Activated CD4-positive, alpha-beta T cell treated with anti-CD3 and anti-CD28 coated beads, Interleukin-2, amount 10 ng/mL, durations not matched to agents 7 days and 5 days (primary cell): Measurements from ENCODE around the gene TRAPPC2B. TPM values are rescaled to one million over a fixed set of nuclear protein-coding genes. Genes with fewer than 3 reads are reported as not detected.

ENCODE experiments used
- CTCF ChIA-PET: fragments of 350-600 bp; sonication (Branson Sonifier 250); formaldehyde crosslinking; loops from one replicate; lab custom pipeline; 2021; ENCODE audit warnings: antibody characterized with exemption; lab: Charles Lee
- POLR2A ChIA-PET: fragments of 350-600 bp; sonication (Branson Sonifier 250); formaldehyde crosslinking; loops from one replicate; lab custom pipeline; 2021; ENCODE audit warnings: antibody characterized with exemption; lab: Charles Lee
- DNase-seq: peaks from one replicate; pipeline ENCODE4 v3.0.0-alpha.2; 2020
- H3K27ac Mint-ChIP-seq: one replicate; pipeline ENCODE4 v1.8.0; 2021; ENCODE audit warnings: mild to moderate bottlenecking, moderate library complexity, mixed read lengths
- H3K27me3 Mint-ChIP-seq: one replicate; pipeline ENCODE4 v1.8.0; 2021; ENCODE audit warnings: mixed read lengths
- H3K36me3 Mint-ChIP-seq: one replicate; pipeline ENCODE4 v1.8.0; 2021; ENCODE audit warnings: low read depth, mixed read lengths
- H3K4me1 Mint-ChIP-seq: one replicate; pipeline ENCODE4 v1.8.0; 2021; ENCODE audit warnings: mixed read lengths
- H3K4me3 Mint-ChIP-seq: one replicate; pipeline ENCODE4 v1.8.0; 2021; ENCODE audit warnings: mild to moderate bottlenecking, moderate library complexity, mixed read lengths
- H3K9me3 Mint-ChIP-seq: one replicate; pipeline ENCODE4 v1.8.0; 2021; ENCODE audit warnings: mixed read lengths
- total RNA-seq, 2 experiments: library from RNA; stranded (reverse); gene quantifications; one replicate each; pipeline ENCODE4 v1.2.3, GENCODE V29; 2021

The TRAPPC2B gene
- total RNA-seq: 10 to 100 TPM in 1 of 2 experiments, 1 to 10 TPM in 1; 9.0 to 10.3 TPM

- POLR2A ChIA-PET: interaction anchor here (0.7 kb wide), 1 partner anchor 432 kb away, joined by 3 read pairs; no protein-coding TSS in a partner anchor
- H3K4me3 Mint-ChIP-seq: peak within 1 kb of the TSS; percentile 88
- H3K27ac Mint-ChIP-seq: peak within 1 kb of the TSS; percentile 98
- peaks cover 50% of the 10 kb centered on the region for H3K36me3 Mint-ChIP-seq
- H3K4me1 Mint-ChIP-seq: peaks cover 15% of the 10 kb centered on the region
- peak; percentile 99 for DNase-seq
- CTCF ChIA-PET: interaction anchor here (0.5 to 1.3 kb wide), 3 partner anchors 10 to 26 kb away, joined by 3 to 5 read pairs (median 3); partner anchors contain the start of gene ZNF548
- H3K9me3 Mint-ChIP-seq: peaks cover 31% of the 10 kb centered on the region
- no peaks in the 10 kb centered on the region for H3K27me3 Mint-ChIP-seq
Measured at GRCh38 chr19:57362997-57363687, at the start of gene TRAPPC2B, which contains the start of gene ZNF547. Gene TRAPPC2B, plus strand, starts transcription at chr19:57363551. Its CDS starts 1,283 bp downstream, at chr19:57364834. Gene ZNF547, plus strand, starts transcription at chr19:57363551. Its CDS starts 5,005 bp downstream, at chr19:57368556.

GRCh38 chr19:57314146-57314545 lies 49.2 kb upstream of the TRAPPC2B start:
- no peaks in the 10 kb centered on the region for H3K36me3 Mint-ChIP-seq
- H3K27me3 Mint-ChIP-seq: peaks cover 50% of the 10 kb centered on the region
- POLR2A ChIA-PET: no interaction called here
- no peaks in the 10 kb centered on the region for H3K4me1 Mint-ChIP-seq
- no peak for DNase-seq
- CTCF ChIA-PET: no interaction called here
- no peak overlapping the region for H3K4me3 Mint-ChIP-seq
- no peak overlapping the region for H3K27ac Mint-ChIP-seq
- peaks cover 32% of the 10 kb centered on the region for H3K9me3 Mint-ChIP-seq

- Mint-ChIP-seq H3K9me3 (peaks cover 24% of the 10 kb centered on the region), H3K4me1 (peaks cover 23% of the 10 kb centered on the region), H3K4me3 (no peak overlapping the region), H3K27me3 (peaks cover 50% of the 10 kb centered on the region), H3K36me3 (peaks cover 15% of the 10 kb centered on the region), H3K27ac (no peak overlapping the region)
- ChIA-PET CTCF (no interaction called here), POLR2A (no interaction called here)
- no peak for DNase-seq
Measured at GRCh38 chr19:57317503-57317902, 45.8 kb upstream of the TRAPPC2B start.

- H3K9me3 Mint-ChIP-seq: peaks cover 30% of the 10 kb centered on the region
- H3K36me3 Mint-ChIP-seq: peaks cover 35% of the 10 kb centered on the region
- POLR2A ChIA-PET: no interaction called here
- H3K27me3 Mint-ChIP-seq: peaks cover 36% of the 10 kb centered on the region
- H3K27ac Mint-ChIP-seq: peak overlapping the region; percentile 97
- peaks cover 29% of the 10 kb centered on the region for H3K4me1 Mint-ChIP-seq
- CTCF ChIA-PET: interaction anchor here (0.6 kb wide), 1 partner anchor 56 kb away, joined by 3 read pairs; no protein-coding TSS in a partner anchor
- DNase-seq: no peak
- H3K4me3 Mint-ChIP-seq: peak overlapping the region; percentile 85
Measured at GRCh38 chr19:57319869-57320179, 43.5 kb upstream of the TRAPPC2B start.

- CTCF ChIA-PET: interaction anchor here (0.6 kb wide), 1 partner anchor 56 kb away, joined by 3 read pairs; no protein-coding TSS in a partner anchor
- POLR2A ChIA-PET: no interaction called here
- peak; percentile 95 for DNase-seq
- peaks cover 26% of the 10 kb centered on the region for H3K9me3 Mint-ChIP-seq
- peaks cover 30% of the 10 kb centered on the region for H3K27me3 Mint-ChIP-seq
- H3K4me1 Mint-ChIP-seq: peaks cover 29% of the 10 kb centered on the region
- peaks cover 41% of the 10 kb centered on the region for H3K36me3 Mint-ChIP-seq
- H3K4me3 Mint-ChIP-seq: peak within 1 kb of the TSS; percentile 85
- peak within 1 kb of the TSS; percentile 97 for H3K27ac Mint-ChIP-seq
Measured at GRCh38 chr19:57320180-57321084, 42.9 kb upstream of the TRAPPC2B start, which contains the start of gene ZNF543. Gene ZNF543, plus strand, starts transcription at chr19:57320472. Its CDS starts 382 bp downstream, at chr19:57320854.

- CTCF ChIA-PET: interaction anchor here (1.1 kb wide), 1 partner anchor 1199 kb away, joined by 3 read pairs; no protein-coding TSS in a partner anchor
- no peak for DNase-seq
- H3K4me3 Mint-ChIP-seq: peak overlapping the region; percentile 85
- H3K9me3 Mint-ChIP-seq: peaks cover 23% of the 10 kb centered on the region
- POLR2A ChIA-PET: no interaction called here
- peaks cover 48% of the 10 kb centered on the region for H3K36me3 Mint-ChIP-seq
- H3K27me3 Mint-ChIP-seq: peaks cover 23% of the 10 kb centered on the region
- peak overlapping the region; percentile 97 for H3K27ac Mint-ChIP-seq
- peaks cover 29% of the 10 kb centered on the region for H3K4me1 Mint-ChIP-seq
Measured at GRCh38 chr19:57321116-57321515, 42.2 kb upstream of the TRAPPC2B start.

- Mint-ChIP-seq H3K27me3 (peaks cover 17% of the 10 kb centered on the region), H3K27ac (peak overlapping the region; percentile 97), H3K4me1 (peaks cover 29% of the 10 kb centered on the region), H3K36me3 (peaks cover 54% of the 10 kb centered on the region), H3K9me3 (peaks cover 19% of the 10 kb centered on the region), H3K4me3 (peak overlapping the region; percentile 85)
- DNase-seq: no peak
- POLR2A ChIA-PET: no interaction called here
- CTCF ChIA-PET: interaction anchor here (0.6 to 1.1 kb wide), 2 partner anchors 141 to 1198 kb away, joined by 3 read pairs; no protein-coding TSS in a partner anchor
Measured at GRCh38 chr19:57321751-57322150, 41.6 kb upstream of the TRAPPC2B start.

GRCh38 chr19:57324992-57325391 lies 38.4 kb upstream of the TRAPPC2B start:
- CTCF ChIA-PET: no interaction called here

GRCh38 chr19:57327993-57328392 lies 35.4 kb upstream of the TRAPPC2B start:
- Mint-ChIP-seq H3K27me3 (no peaks in the 10 kb centered on the region), H3K36me3 (peaks cover 81% of the 10 kb centered on the region), H3K9me3 (peaks cover 46% of the 10 kb centered on the region), H3K4me1 (peaks cover 2% of the 10 kb centered on the region), H3K4me3 (no peak overlapping the region), H3K27ac (no peak overlapping the region)
- DNase-seq: no peak
- CTCF ChIA-PET: no interaction called here
- POLR2A ChIA-PET: no interaction called here

More at GRCh38 chr19:57324992-57325391, 38.4 kb upstream of the TRAPPC2B start:
- no peak overlapping the region for H3K4me3 Mint-ChIP-seq
- DNase-seq: no peak
- peaks cover 25% of the 10 kb centered on the region for H3K4me1 Mint-ChIP-seq
- H3K9me3 Mint-ChIP-seq: peaks cover 42% of the 10 kb centered on the region
- POLR2A ChIA-PET: no interaction called here
- no peaks in the 10 kb centered on the region for H3K27me3 Mint-ChIP-seq
- H3K27ac Mint-ChIP-seq: no peak overlapping the region
- H3K36me3 Mint-ChIP-seq: peaks cover 85% of the 10 kb centered on the region

- no peak for DNase-seq
- no peak overlapping the region for H3K4me3 Mint-ChIP-seq
- H3K9me3 Mint-ChIP-seq: peaks cover 38% of the 10 kb centered on the region
- ChIA-PET POLR2A (no interaction called here), CTCF (no interaction called here)
- no peaks in the 10 kb centered on the region for H3K27me3 Mint-ChIP-seq
- peaks cover 44% of the 10 kb centered on the region for H3K36me3 Mint-ChIP-seq
- no peaks in the 10 kb centered on the region for H3K4me1 Mint-ChIP-seq
- H3K27ac Mint-ChIP-seq: no peak overlapping the region
Measured at GRCh38 chr19:57334191-57334590, 29.2 kb upstream of the TRAPPC2B start.

GRCh38 chr19:57338877-57339276 lies 24.5 kb upstream of the TRAPPC2B start:
- DNase-seq: no peak
- ChIA-PET POLR2A (interaction anchor here (0.6 kb wide), 1 partner anchor 16 kb away, joined by 3 read pairs; no protein-coding TSS in a partner anchor), CTCF (no interaction called here)
- Mint-ChIP-seq H3K36me3 (peaks cover 20% of the 10 kb centered on the region), H3K9me3 (peaks cover 27% of the 10 kb centered on the region), H3K27me3 (no peaks in the 10 kb centered on the region), H3K4me1 (no peaks in the 10 kb centered on the region), H3K27ac (no peak overlapping the region), H3K4me3 (no peak overlapping the region)

- peaks cover 7% of the 10 kb centered on the region for H3K36me3 Mint-ChIP-seq
- CTCF ChIA-PET: no interaction called here
- POLR2A ChIA-PET: no interaction called here
Measured at GRCh38 chr19:57342582-57342981, 20.8 kb upstream of the TRAPPC2B start.

More at GRCh38 chr19:57342582-57342981, 20.8 kb upstream of the TRAPPC2B start:
- H3K27ac Mint-ChIP-seq: no peak overlapping the region
- DNase-seq: no peak
- no peaks in the 10 kb centered on the region for H3K27me3 Mint-ChIP-seq
- H3K9me3 Mint-ChIP-seq: peaks cover 14% of the 10 kb centered on the region
- H3K4me1 Mint-ChIP-seq: no peaks in the 10 kb centered on the region
- no peak overlapping the region for H3K4me3 Mint-ChIP-seq
